Measurements from ENCODE around the gene RTEL1. TPM values are rescaled to one million over a fixed set of nuclear protein-coding genes. Genes with fewer than 3 reads are reported as not detected.

RTEL1 gene
- total RNA-seq, 1 donor from 2014 or later = 31.7 TPM

DNA sequence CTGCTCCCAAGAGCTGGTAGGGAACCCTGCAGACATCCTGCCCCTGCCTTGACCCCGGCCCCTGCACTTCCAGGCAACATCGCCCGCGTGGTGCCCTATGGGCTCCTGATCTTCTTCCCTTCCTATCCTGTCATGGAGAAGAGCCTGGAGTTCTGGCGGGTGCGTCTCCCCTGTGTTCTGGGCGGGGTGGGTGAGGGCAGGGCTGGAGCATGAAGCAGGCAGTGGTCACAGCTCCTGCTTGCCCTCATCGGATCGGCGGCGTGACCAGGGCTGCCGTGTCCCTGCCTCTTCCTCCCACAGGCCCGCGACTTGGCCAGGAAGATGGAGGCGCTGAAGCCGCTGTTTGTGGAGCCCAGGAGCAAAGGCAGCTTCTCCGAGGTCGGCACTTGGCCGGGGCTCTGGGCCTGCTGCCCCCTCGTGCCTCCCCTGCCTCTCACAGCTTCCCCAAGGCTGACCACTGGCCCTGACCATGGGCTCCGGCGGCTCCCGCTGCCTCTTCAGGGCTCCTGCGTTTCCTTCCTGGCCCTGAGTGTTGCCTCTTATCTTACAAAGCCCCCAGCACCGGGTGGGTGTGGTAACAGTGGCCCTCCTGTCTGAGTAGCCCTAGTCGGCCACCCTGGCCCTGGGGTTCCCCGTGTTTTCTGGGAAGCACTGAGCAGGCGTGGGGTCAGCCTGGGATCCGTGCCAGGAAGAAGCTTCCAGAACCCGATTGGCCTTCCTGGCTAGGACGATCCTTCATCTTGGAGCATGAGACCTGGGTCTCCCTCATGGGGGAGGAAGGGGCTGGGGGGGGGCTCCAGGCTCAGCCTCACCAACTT is 30.3 kb downstream of the RTEL1 start:
- DNase-seq (ENCODE audit: low spot score) = no peak

- no peak for DNase-seq (ENCODE audit: low spot score)
Observed at GRCh38 chr20:63689046-63690002, 31.2 kb downstream of the RTEL1 start.

- no peak for DNase-seq (ENCODE audit: low spot score)
Observed at GRCh38 chr20:63690003-63690897, 32.1 kb downstream of the RTEL1 start.

GRCh38 chr20:63690898-63691710 is 33.0 kb downstream of the RTEL1 start:
- no peak for DNase-seq (ENCODE audit: low spot score)

- no peak for DNase-seq (ENCODE audit: low spot score)
Observed at GRCh38 chr20:63691711-63692435, 33.8 kb downstream of the RTEL1 start.

GRCh38 chr20:63692436-63693082 is 34.4 kb downstream of the RTEL1 start:
- no peak for DNase-seq (ENCODE audit: low spot score)

GRCh38 chr20:63693083-63693732 is 35.1 kb downstream of the RTEL1 start:
- no peak for DNase-seq (ENCODE audit: low spot score)

DNA sequence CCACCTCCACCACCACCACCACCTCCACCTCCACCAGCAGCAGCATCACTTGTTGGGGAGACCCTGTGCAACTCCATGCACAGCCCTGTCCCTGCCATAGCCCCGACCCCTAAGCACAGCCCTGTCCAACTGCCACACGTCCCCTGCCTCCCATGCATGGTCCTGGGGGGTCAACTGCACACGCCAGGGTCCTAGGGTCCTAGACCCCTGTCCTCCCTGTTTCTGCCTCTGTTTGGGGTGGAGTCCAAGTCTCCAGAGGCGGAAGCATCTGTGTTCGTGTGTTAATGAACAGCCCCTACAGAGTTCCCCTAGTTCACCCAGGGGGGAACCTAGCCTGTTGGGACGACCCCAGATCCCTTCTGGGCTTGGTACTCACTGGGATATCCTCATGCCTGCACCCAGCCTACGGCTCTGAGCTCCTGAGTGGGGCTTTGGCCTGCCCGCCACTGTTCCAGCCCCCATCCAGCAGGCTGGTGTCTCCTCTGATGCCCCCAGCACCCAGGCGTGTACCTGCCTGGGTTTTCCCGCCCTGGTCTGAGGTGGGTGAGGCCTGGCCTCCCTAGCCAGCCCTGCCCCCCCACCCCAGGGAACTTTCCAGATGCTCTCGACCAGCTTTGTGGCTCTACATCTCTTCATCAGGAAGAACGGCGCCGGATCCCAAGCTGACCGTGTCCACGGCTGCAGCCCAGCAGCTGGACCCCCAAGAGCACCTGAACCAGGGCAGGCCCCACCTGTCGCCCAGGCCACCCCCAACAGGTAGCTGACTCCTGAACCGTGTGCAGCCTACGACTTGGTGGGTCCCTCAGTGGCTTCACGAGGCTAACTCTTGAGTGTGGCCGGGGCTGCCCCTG is 35.8 kb downstream of the RTEL1 start:
- DNase-seq (ENCODE audit: low spot score) = no peak

- no peak for DNase-seq (ENCODE audit: low spot score)
Observed at GRCh38 chr20:63694584-63695423, 36.7 kb downstream of the RTEL1 start.

DNA sequence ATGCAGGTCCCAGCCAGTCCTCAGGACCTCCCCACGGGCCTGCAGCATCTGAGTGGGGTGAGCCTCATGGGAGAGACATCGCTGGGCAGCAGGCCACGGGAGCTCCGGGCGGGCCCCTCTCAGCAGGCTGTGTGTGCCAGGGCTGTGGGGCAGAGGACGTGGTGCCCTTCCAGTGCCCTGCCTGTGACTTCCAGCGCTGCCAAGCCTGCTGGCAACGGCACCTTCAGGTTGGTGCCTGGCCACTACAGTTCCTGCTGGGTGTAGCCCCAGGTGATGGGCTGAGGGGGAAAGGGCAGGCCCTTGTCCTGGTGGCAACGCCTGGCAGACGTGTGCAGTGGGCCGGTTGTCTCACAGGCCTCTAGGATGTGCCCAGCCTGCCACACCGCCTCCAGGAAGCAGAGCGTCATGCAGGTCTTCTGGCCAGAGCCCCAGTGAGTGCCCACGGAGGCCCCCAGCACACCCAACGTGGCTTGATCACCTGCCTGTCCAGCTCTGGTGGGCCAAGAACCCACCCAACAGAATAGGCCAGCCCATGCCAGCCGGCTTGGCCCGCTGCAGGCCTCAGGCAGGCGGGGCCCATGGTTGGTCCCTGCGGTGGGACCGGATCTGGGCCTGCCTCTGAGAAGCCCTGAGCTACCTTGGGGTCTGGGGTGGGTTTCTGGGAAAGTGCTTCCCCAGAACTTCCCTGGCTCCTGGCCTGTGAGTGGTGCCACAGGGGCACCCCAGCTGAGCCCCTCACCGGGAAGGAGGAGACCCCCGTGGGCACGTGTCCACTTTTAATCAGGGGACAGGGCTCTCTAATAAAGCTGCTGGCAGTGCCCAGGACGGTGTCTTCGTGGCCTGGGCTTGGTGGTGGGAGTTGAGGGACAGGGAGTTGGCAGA is 37.6 kb downstream of the RTEL1 start:
- DNase-seq (ENCODE audit: low spot score) = no peak

DNA sequence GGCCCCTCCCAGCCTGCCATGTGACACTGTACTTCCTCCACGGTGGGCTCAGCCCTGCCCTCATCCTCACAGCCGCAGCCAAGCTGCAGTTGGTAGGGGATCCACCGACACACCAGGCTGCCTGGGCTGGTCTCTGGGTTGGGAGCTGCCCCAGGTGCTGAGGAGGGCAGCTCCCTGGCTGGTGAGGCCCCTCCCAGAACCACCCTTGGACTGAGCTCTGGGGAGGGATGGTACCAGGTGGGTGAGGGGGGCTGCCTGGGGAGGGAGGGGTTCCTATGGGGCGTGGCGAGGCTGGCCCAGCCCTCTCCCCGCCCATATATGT is 38.2 kb downstream of the RTEL1 start:
- DNase-seq (ENCODE audit: low spot score) = no peak

DNA sequence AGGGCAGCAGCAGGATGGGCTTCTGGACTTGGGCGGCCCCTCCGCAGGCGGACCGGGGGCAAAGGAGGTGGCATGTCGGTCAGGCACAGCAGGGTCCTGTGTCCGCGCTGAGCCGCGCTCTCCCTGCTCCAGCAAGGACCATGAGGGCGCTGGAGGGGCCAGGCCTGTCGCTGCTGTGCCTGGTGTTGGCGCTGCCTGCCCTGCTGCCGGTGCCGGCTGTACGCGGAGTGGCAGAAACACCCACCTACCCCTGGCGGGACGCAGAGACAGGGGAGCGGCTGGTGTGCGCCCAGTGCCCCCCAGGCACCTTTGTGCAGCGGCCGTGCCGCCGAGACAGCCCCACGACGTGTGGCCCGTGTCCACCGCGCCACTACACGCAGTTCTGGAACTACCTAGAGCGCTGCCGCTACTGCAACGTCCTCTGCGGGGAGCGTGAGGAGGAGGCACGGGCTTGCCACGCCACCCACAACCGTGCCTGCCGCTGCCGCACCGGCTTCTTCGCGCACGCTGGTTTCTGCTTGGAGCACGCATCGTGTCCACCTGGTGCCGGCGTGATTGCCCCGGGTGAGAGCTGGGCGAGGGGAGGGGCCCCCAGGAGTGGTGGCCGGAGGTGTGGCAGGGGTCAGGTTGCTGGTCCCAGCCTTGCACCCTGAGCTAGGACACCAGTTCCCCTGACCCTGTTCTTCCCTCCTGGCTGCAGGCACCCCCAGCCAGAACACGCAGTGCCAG is 38.7 kb downstream of the RTEL1 start, which contains the start of gene TNFRSF6B:
TNFRSF6B (plus strand) TSS at position 25 of the 729 bp plus-strand sequence; CDS start at position 141, 116 bp downstream.
- no peak for DNase-seq (ENCODE audit: low spot score)

DNA sequence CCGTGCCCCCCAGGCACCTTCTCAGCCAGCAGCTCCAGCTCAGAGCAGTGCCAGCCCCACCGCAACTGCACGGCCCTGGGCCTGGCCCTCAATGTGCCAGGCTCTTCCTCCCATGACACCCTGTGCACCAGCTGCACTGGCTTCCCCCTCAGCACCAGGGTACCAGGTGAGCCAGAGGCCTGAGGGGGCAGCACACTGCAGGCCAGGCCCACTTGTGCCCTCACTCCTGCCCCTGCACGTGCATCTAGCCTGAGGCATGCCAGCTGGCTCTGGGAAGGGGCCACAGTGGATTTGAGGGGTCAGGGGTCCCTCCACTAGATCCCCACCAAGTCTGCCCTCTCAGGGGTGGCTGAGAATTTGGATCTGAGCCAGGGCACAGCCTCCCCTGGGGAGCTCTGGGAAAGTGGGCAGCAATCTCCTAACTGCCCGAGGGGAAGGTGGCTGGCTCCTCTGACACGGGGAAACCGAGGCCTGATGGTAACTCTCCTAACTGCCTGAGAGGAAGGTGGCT is 39.3 kb downstream of the RTEL1 start:
- no peak for DNase-seq (ENCODE audit: low spot score)

DNA sequence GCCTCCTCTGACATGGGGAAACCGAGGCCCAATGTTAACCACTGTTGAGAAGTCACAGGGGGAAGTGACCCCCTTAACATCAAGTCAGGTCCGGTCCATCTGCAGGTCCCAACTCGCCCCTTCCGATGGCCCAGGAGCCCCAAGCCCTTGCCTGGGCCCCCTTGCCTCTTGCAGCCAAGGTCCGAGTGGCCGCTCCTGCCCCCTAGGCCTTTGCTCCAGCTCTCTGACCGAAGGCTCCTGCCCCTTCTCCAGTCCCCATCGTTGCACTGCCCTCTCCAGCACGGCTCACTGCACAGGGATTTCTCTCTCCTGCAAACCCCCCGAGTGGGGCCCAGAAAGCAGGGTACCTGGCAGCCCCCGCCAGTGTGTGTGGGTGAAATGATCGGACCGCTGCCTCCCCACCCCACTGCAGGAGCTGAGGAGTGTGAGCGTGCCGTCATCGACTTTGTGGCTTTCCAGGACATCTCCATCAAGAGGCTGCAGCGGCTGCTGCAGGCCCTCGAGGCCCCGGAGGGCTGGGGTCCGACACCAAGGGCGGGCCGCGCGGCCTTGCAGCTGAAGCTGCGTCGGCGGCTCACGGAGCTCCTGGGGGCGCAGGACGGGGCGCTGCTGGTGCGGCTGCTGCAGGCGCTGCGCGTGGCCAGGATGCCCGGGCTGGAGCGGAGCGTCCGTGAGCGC is 39.9 kb downstream of the RTEL1 start:
- DNase-seq (ENCODE audit: low spot score) = no peak

Data from mesenteric fat pad (tissue), 1 donor.